ENCODE data around the gene UBE2H. TPM values are rescaled to one million over a fixed set of nuclear protein-coding genes. Genes with fewer than 3 reads are reported as not detected.
"Not testable (repeated sequence)": the region's sequence is repeated elsewhere in the genome, so short reads cannot be mapped to it uniquely, and the experiment has no call there.

UBE2H gene
- total RNA-seq, 1 donor from 2014 or later, result 16.4 TPM

DNA sequence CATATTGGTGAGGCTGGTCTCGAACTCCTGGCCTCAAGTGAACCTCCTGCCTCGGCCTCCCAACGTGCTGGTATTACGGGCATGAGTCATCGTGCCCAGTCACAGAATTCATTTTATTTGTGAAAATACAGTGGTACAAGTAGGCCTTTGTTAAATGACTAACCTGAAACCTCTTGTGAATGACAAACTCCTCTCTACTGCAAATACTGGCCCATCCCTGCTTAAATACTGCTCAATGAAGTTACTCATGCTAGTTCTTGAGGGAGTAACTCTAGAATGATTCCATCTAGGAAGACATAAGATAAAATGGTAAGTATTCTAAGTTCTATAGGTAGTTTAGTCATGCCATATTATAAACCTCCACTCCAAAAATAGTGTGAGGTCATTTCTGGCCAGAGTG lies 80.7 kb downstream of the UBE2H start:
- intact Hi-C loops (cut with micrococcal nuclease), result no loop called here
- no peak for DNase-seq (ENCODE audit: low spot score)
- Mint-ChIP-seq H3K4me3 (ENCODE audit: low read depth) (no peak overlapping the region), H3K27ac (no peak overlapping the region), H3K4me1 (ENCODE audit: low read depth) (peaks cover 6% of the 10 kb centered on the region), H3K36me3 (ENCODE audit: low read depth) (peaks cover 14% of the 10 kb centered on the region), H3K9me3 (no peaks in the 10 kb centered on the region), H3K27me3 (ENCODE audit: low read depth) (no peaks in the 10 kb centered on the region)

DNA sequence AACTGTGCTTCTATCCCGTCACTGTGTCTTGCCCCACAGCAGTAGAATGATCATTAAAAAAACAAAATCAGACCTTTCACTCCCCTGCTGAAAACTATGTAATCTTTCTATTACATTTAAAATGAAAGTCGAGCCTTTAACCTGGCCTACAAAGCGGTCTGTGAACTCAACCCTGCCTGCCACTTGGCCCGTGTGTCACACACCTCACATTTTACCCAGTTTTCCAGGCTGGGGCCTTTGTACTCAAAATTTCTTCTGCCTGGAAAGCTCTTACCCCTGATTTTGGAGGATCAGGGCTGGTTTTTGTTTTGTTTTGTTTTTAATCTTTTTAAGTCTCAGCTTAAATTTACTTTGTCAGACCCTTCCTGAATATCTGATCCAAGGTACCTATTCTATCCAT lies 82.1 kb downstream of the UBE2H start:
- Mint-ChIP-seq H3K4me3 (ENCODE audit: low read depth) (no peak overlapping the region), H3K36me3 (ENCODE audit: low read depth) (peaks cover 8% of the 10 kb centered on the region), H3K9me3 (no peaks in the 10 kb centered on the region), H3K27me3 (ENCODE audit: low read depth) (no peaks in the 10 kb centered on the region), H3K4me1 (ENCODE audit: low read depth) (peaks cover 8% of the 10 kb centered on the region), H3K27ac (no peak overlapping the region)
- intact Hi-C loops (cut with micrococcal nuclease), result no loop called here
- no peak for DNase-seq (ENCODE audit: low spot score)

DNA sequence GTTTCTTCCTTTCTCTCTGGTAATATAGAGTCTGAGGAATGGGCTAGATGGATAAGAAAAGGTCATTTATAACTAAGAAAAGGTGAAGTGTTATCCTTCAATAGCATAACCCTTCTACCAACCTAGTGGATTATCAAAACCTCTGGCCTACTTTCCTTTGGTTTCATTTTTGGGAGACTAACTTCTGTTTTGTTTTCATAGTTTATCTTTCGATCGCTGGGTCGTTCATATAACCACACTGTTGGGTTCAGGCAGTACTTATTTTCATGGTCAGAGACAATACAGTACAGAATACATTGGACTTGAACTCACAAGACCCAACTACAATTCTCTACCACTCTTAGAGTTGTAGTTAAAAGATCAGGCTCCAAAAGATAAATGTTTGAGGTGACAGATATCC lies 86.5 kb downstream of the UBE2H start:
- peaks cover 4% of the 10 kb centered on the region for H3K36me3 Mint-ChIP-seq (ENCODE audit: low read depth)
- H3K27me3 Mint-ChIP-seq (ENCODE audit: low read depth), result no peaks in the 10 kb centered on the region
- no peak for DNase-seq (ENCODE audit: low spot score)
- intact Hi-C loops (cut with micrococcal nuclease), result no loop called here
- peaks cover 12% of the 10 kb centered on the region for H3K4me1 Mint-ChIP-seq (ENCODE audit: low read depth)
- no peak overlapping the region for H3K4me3 Mint-ChIP-seq (ENCODE audit: low read depth)
- H3K9me3 Mint-ChIP-seq, result no peaks in the 10 kb centered on the region
- no peak overlapping the region for H3K27ac Mint-ChIP-seq

- H3K4me3 Mint-ChIP-seq (ENCODE audit: low read depth), result no peak overlapping the region
- H3K4me1 Mint-ChIP-seq (ENCODE audit: low read depth), result peaks cover 13% of the 10 kb centered on the region
- no peak overlapping the region for H3K27ac Mint-ChIP-seq
- peaks cover 4% of the 10 kb centered on the region for H3K36me3 Mint-ChIP-seq (ENCODE audit: low read depth)
- H3K27me3 Mint-ChIP-seq (ENCODE audit: low read depth), result no peaks in the 10 kb centered on the region
- H3K9me3 Mint-ChIP-seq, result no peaks in the 10 kb centered on the region
- no peak for DNase-seq (ENCODE audit: low spot score)
- intact Hi-C loops (cut with micrococcal nuclease), result no loop called here
Measured at GRCh38 chr7:129865925-129866201, 86.9 kb downstream of the UBE2H start.

- no peak overlapping the region for H3K27ac Mint-ChIP-seq
- H3K27me3 Mint-ChIP-seq (ENCODE audit: low read depth), result no peaks in the 10 kb centered on the region
- intact Hi-C loops (cut with micrococcal nuclease), result no loop called here
- no peaks in the 10 kb centered on the region for H3K9me3 Mint-ChIP-seq
- DNase-seq (ENCODE audit: low spot score), result no peak
- peaks cover 4% of the 10 kb centered on the region for H3K36me3 Mint-ChIP-seq (ENCODE audit: low read depth)
- peaks cover 16% of the 10 kb centered on the region for H3K4me1 Mint-ChIP-seq (ENCODE audit: low read depth)
- H3K4me3 Mint-ChIP-seq (ENCODE audit: low read depth), result no peak overlapping the region
Measured at GRCh38 chr7:129865093-129865924, 87.5 kb downstream of the UBE2H start.

GRCh38 chr7:129864676-129865075 lies 88.1 kb downstream of the UBE2H start:
- H3K27ac Mint-ChIP-seq; intact Hi-C loops (cut with micrococcal nuclease); H3K9me3 Mint-ChIP-seq; H3K27me3 Mint-ChIP-seq (ENCODE audit: low read depth); H3K4me3 Mint-ChIP-seq (ENCODE audit: low read depth); H3K36me3 Mint-ChIP-seq (ENCODE audit: low read depth); DNase-seq (ENCODE audit: low spot score): not testable (repeated sequence)
- peaks cover 18% of the 10 kb centered on the region for H3K4me1 Mint-ChIP-seq (ENCODE audit: low read depth)

DNA sequence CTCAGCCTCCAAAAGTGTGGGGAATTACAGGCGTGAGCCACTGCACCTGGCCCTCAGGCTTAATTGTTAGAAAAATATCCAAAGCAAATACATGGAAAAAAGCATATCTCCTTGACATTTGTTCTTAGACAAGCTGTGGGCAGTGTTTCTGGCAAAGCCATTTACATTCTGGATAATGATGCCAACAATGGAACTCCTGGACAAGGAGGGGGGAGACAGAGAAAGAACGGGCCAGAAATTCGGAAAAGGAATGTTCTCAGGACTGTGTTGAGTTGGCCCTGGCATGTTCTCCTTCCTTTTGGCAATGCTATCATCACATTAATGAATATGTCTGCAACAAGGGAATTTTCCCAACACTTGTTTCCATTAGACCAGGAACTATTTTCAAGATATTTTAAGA lies 88.7 kb downstream of the UBE2H start:
- Mint-ChIP-seq H3K9me3 (no peaks in the 10 kb centered on the region), H3K27me3 (ENCODE audit: low read depth) (no peaks in the 10 kb centered on the region), H3K4me3 (ENCODE audit: low read depth) (no peak overlapping the region), H3K4me1 (ENCODE audit: low read depth) (peaks cover 24% of the 10 kb centered on the region), H3K27ac (no peak overlapping the region), H3K36me3 (ENCODE audit: low read depth) (peaks cover under 1% of the 10 kb centered on the region)
- intact Hi-C loops (cut with micrococcal nuclease), result no loop called here
- no peak for DNase-seq (ENCODE audit: low spot score)

DNA sequence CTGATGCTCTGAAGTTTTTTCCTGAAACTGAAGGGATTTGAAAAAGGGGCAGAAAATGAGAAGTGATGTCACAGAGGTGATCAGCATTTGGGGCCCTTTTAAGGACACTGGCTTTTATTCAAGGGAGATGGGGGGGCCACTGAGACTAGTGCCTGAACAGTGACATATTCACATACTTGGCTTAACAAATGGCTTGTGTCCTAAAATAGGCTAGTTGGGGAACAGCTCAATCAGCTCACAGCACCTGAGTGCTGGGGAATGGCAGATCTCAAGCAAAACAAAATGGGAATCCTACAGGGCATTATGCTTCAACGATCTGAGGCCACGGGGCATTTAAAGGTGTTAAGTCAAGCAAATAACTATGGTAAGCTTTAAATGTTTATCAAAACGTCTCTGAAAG lies 90.1 kb downstream of the UBE2H start:
- H3K4me3 Mint-ChIP-seq (ENCODE audit: low read depth), result no peak overlapping the region
- no peaks in the 10 kb centered on the region for H3K36me3 Mint-ChIP-seq (ENCODE audit: low read depth)
- intact Hi-C loops (cut with micrococcal nuclease), result no loop called here
- no peak for DNase-seq (ENCODE audit: low spot score)
- H3K27ac Mint-ChIP-seq, result no peak overlapping the region
- no peaks in the 10 kb centered on the region for H3K27me3 Mint-ChIP-seq (ENCODE audit: low read depth)
- H3K9me3 Mint-ChIP-seq, result no peaks in the 10 kb centered on the region
- peaks cover 24% of the 10 kb centered on the region for H3K4me1 Mint-ChIP-seq (ENCODE audit: low read depth)

DNA sequence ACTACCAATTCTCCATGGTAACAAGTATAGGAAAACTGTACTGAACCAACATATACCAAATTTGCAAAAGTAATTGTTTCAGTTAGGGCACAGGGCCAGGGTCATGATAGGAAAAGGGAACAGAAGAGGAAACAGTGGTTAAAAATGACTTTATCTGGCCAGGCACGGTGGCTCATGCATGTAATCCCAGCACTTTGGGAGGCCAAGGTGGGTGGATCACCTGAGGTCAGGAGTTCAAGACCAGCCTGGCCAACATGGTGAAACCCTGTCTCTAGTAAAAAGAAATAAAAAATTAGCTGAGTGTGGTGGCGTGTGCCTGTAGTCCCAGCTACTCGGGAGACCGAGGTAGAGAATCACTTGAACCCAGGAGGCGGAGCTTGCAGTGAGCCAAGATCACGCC lies 92.0 kb downstream of the UBE2H start:
- H3K4me3 Mint-ChIP-seq (ENCODE audit: low read depth); intact Hi-C loops (cut with micrococcal nuclease); H3K9me3 Mint-ChIP-seq; H3K27me3 Mint-ChIP-seq (ENCODE audit: low read depth); H3K27ac Mint-ChIP-seq; DNase-seq (ENCODE audit: low spot score); H3K36me3 Mint-ChIP-seq (ENCODE audit: low read depth): not testable (repeated sequence)
- H3K4me1 Mint-ChIP-seq (ENCODE audit: low read depth), result peaks cover 19% of the 10 kb centered on the region

GRCh38 chr7:129859183-129859582 lies 93.6 kb downstream of the UBE2H start:
- peaks cover 5% of the 10 kb centered on the region for H3K36me3 Mint-ChIP-seq (ENCODE audit: low read depth)
- H3K9me3 Mint-ChIP-seq, result no peaks in the 10 kb centered on the region
- no peak overlapping the region for H3K4me3 Mint-ChIP-seq (ENCODE audit: low read depth)
- H3K27me3 Mint-ChIP-seq (ENCODE audit: low read depth), result no peaks in the 10 kb centered on the region
- H3K27ac Mint-ChIP-seq, result no peak overlapping the region
- H3K4me1 Mint-ChIP-seq (ENCODE audit: low read depth), result peaks cover 19% of the 10 kb centered on the region
- intact Hi-C loops (cut with micrococcal nuclease), result no loop called here
- DNase-seq (ENCODE audit: low spot score), result no peak

- Mint-ChIP-seq H3K36me3 (ENCODE audit: low read depth) (peaks cover 8% of the 10 kb centered on the region), H3K9me3 (no peaks in the 10 kb centered on the region), H3K27ac (no peak overlapping the region), H3K4me1 (ENCODE audit: low read depth) (peaks cover 23% of the 10 kb centered on the region), H3K4me3 (ENCODE audit: low read depth) (no peak overlapping the region), H3K27me3 (ENCODE audit: low read depth) (no peaks in the 10 kb centered on the region)
- intact Hi-C loops (cut with micrococcal nuclease), result no loop called here
- no peak for DNase-seq (ENCODE audit: low spot score)
Measured at GRCh38 chr7:129858490-129858889, 94.3 kb downstream of the UBE2H start.

DNA sequence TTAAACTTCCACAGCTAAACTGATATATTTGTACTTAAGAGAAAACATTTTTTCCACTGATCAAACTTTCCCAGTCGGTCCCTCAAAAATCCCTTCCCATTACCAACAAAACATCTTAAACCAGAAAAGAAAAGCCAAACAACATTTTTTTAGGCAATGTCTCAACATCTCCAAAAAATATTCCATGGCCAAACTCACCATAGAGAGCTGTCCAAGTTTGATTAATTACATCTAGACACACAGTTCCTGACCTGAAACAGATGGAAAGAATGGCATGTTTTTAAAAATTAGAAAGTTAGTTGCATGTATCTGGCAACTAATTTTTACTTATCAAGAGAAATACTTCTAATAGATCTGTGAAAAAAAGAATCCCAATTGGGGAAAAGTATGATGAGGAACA lies 95.4 kb downstream of the UBE2H start:
- intact Hi-C loops (cut with micrococcal nuclease), result no loop called here
- peaks cover 27% of the 10 kb centered on the region for H3K4me1 Mint-ChIP-seq (ENCODE audit: low read depth)
- no peaks in the 10 kb centered on the region for H3K27me3 Mint-ChIP-seq (ENCODE audit: low read depth)

DNA sequence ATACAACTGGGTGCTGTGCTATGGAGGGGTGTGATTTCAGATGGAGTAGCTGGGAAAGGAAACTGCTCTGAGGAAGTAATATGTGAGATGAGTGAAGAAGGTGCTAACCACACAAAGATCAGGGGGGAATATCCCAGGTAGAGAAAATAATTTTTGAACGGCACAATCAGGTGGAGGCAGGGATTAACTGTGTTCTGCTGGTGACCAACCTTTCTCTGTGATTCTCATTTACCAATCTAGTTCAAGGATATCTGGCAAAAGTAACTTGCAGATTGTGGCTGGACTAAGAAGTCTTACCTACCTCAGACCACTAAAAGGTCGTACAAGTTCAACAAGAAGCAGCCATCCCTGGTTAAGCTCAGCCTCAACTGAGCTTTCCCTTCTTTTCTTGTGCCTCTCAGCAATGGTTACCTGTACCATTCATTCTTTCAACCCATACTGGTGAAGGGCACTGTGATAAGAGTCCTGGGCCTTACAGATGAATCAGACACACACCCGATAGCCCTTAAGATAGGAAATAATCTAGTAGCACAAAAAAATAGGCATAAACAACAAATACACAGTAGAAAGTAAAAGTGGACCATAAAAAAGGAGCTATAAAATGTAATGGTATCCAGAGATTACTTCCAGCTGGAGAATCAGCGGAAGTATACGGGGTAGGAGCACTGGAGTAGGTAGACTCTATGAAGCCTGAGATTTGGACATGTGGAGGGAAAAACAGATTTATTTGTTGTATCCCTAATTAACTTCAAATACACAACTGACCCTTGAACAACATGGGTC lies 96.6 kb downstream of the UBE2H start:
- no peaks in the 10 kb centered on the region for H3K27me3 Mint-ChIP-seq (ENCODE audit: low read depth)
- no peak overlapping the region for H3K4me3 Mint-ChIP-seq (ENCODE audit: low read depth)
- no peak overlapping the region for H3K27ac Mint-ChIP-seq
- H3K4me1 Mint-ChIP-seq (ENCODE audit: low read depth), result peaks cover 22% of the 10 kb centered on the region
- DNase-seq (ENCODE audit: low spot score), result no peak
- intact Hi-C loops (cut with micrococcal nuclease), result no loop called here
- no peaks in the 10 kb centered on the region for H3K9me3 Mint-ChIP-seq
- H3K36me3 Mint-ChIP-seq (ENCODE audit: low read depth), result peaks cover 11% of the 10 kb centered on the region

More for the DNA sequence above, 95.4 kb downstream of the UBE2H start:
- Mint-ChIP-seq H3K36me3 (ENCODE audit: low read depth) (peaks cover 11% of the 10 kb centered on the region), H3K4me3 (ENCODE audit: low read depth) (no peak overlapping the region), H3K9me3 (no peaks in the 10 kb centered on the region), H3K27ac (no peak overlapping the region)
- DNase-seq (ENCODE audit: low spot score), result no peak
